HCT116 (cell line): ENCODE measurements around the gene SEC14L1. TPM values are rescaled to one million over a fixed set of nuclear protein-coding genes. Genes with fewer than 3 reads are reported as not detected.

Source experiments
- ATAC-seq: fragments of 200-7000 bp; cut with Tn5 transposase; 2 replicates; pipeline ENCODE4 v1.9.1; 2020; ENCODE audit warnings: mild to moderate bottlenecking, moderate library complexity
- BruUV-seq: library from RNA; stranded (reverse); fragments of 400-500 nt; replicated peaks from 2 replicates; lab custom pipeline; 2021; lab: Mats Ljungman, UMichigan
- CTCF ChIA-PET: fragments of 300-600 bp; sonication (Branson Sonifier 250); formaldehyde crosslinking; loops from one replicate; lab custom pipeline; 2021; ENCODE audit warnings: antibody characterized with exemption; lab: Charles Lee
- POLR2A ChIA-PET: fragments of 300-600, 350-600 bp; sonication (Branson Sonifier 250); formaldehyde crosslinking; loops from one replicate; lab custom pipeline; 2021; ENCODE audit warnings: antibody characterized with exemption; lab: Charles Lee
- RAD21 ChIA-PET, 2 experiments: fragments of 300-600 bp; sonication (Branson Sonifier 250); formaldehyde crosslinking; loops; one replicate each; lab custom pipeline; 2023; ENCODE audit warnings: low total read pairs in 2 of 2; ENCODE audit not compliant: uncharacterized antibody in 2 of 2, unreplicated experiment in 2 of 2, low non-redundant PET in 1 of 2; lab: Charles Lee
- DNase-seq: peaks from one replicate; pipeline ENCODE4 v3.0.0-alpha.2; 2010; ENCODE audit warnings: low read depth, low spot score
- H2AFZ ChIP-seq: fragments of 200-600 bp; shearing (Covaris generic), sonication (generic); 2 replicates; pipeline ENCODE4 v1.6.1; 2017; ENCODE audit warnings: low read depth, mixed run types, mixed read lengths, antibody characterized with exemption, low read length; ENCODE audit not compliant: poor library complexity, severe bottlenecking
- H3K27ac ChIP-seq: 2 replicates; pipeline ENCODE4 v1.5.1; 2012; ENCODE audit warnings: low read depth, low read length
- H3K27me3 ChIP-seq: fragments of 200-600 bp; sonication (generic); 2 replicates; pipeline ENCODE4 v1.6.1; 2016; ENCODE audit warnings: mixed run types, low read length, mixed read lengths; ENCODE audit not compliant: insufficient read depth
- H3K36me3 ChIP-seq, 2 experiments: fragments of 200-500 bp in 1 of 2; fragments of 200-600 bp in 1 of 2; sonication (Bioruptor generic) in 1 of 2; sonication (generic) in 1 of 2; 2 replicates each; pipeline versions ENCODE4 v1.5.1 to v1.6.1; 2014 to 2016; ENCODE audit warnings: low read length in 2 of 2, inconsistent platforms in 1 of 2, mixed read lengths in 1 of 2, mixed run types in 1 of 2; ENCODE audit not compliant: insufficient read depth in 2 of 2, control insufficient read depth in 1 of 2
- H3K4me1 ChIP-seq, 2 experiments: fragments of 200-600 bp in 1 of 2; sonication (generic) in 1 of 2; 2 replicates each; pipeline versions ENCODE4 v1.5.1 to v1.6.1; 2012 to 2017; ENCODE audit warnings: low read length in 2 of 2, inconsistent platforms in 1 of 2, mild to moderate bottlenecking in 1 of 2, mixed read lengths in 1 of 2, mixed run types in 1 of 2, moderate library complexity in 1 of 2; ENCODE audit not compliant: insufficient read depth in 2 of 2, control insufficient read depth in 1 of 2
- H3K4me2 ChIP-seq: fragments of 200-600 bp; sonication (generic); 2 replicates; pipeline ENCODE4 v1.6.1; 2017; ENCODE audit warnings: mixed run types, low read length, mixed read lengths
- H3K4me3 ChIP-seq, 2 experiments: fragments of 200-600 bp in 1 of 2; sonication (generic) in 1 of 2; replicated peaks in 1 of 2; 2 replicates each; pipeline ENCODE4 v1.5.1; 2011 to 2016; ENCODE audit warnings: low read length in 2 of 2, control low read depth in 1 of 2, low read depth in 1 of 2, mild to moderate bottlenecking in 1 of 2, mixed read lengths in 1 of 2, mixed run types in 1 of 2
- H3K79me2 ChIP-seq: fragments of 200-600 bp; sonication (generic); 2 replicates; pipeline ENCODE4 v1.6.1; 2017; ENCODE audit warnings: mild to moderate bottlenecking, mixed run types, low read length, moderate library complexity, mixed read lengths; ENCODE audit not compliant: insufficient read depth
- H3K9ac ChIP-seq: fragments of 200-600 bp; sonication (generic); 2 replicates; pipeline ENCODE4 v1.6.1; 2016; ENCODE audit warnings: low read length, mixed read lengths
- H3K9me2 ChIP-seq: fragments of 200-600 bp; sonication (generic), shearing (Covaris generic); 2 replicates; pipeline ENCODE4 v1.6.1; 2017; ENCODE audit warnings: mixed run types, mild to moderate bottlenecking, moderate library complexity; ENCODE audit not compliant: insufficient read depth
- H3K9me3 ChIP-seq, 2 experiments: fragments of 200-500 bp in 1 of 2; fragments of 200-600 bp in 1 of 2; sonication (Bioruptor generic) in 1 of 2; sonication (generic) in 1 of 2; 2 replicates each; pipeline ENCODE4 v1.6.1; 2014 to 2017; ENCODE audit warnings: low read length in 2 of 2, mixed read lengths in 2 of 2, inconsistent platforms in 1 of 2, low read depth in 1 of 2, mild to moderate bottlenecking in 1 of 2, mixed run types in 1 of 2, moderate library complexity in 1 of 2; ENCODE audit not compliant: control insufficient read depth in 1 of 2, insufficient read depth in 1 of 2
- H4K20me1 ChIP-seq: fragments of 200-600 bp; sonication (generic), shearing (Covaris generic); 2 replicates; pipeline ENCODE4 v1.6.1; 2017; ENCODE audit warnings: mixed run types, mild to moderate bottlenecking, moderate library complexity; ENCODE audit not compliant: insufficient read depth
- CBX3 ChIP-seq: IDR thresholded peaks from 2 replicates; pipeline ENCODE4 v1.6.1; 2012; ENCODE audit warnings: low read depth
- CEBPB ChIP-seq: IDR thresholded peaks from 2 replicates; pipeline ENCODE4 v1.6.1; 2012; ENCODE audit warnings: low read depth
- ELF1 ChIP-seq: IDR thresholded peaks from 2 replicates; pipeline ENCODE4 v1.6.1; 2012; ENCODE audit warnings: low read depth, borderline replicate concordance
- EZH2phosphoT487 ChIP-seq: fragments of 200-600 bp; IDR thresholded peaks from 2 replicates; pipeline ENCODE4 v1.6.1; 2018; ENCODE audit warnings: antibody characterized with exemption, borderline replicate concordance
- FOSL1 ChIP-seq: IDR thresholded peaks from 2 replicates; pipeline ENCODE4 v1.6.1; 2012; ENCODE audit warnings: low read depth
- MAX ChIP-seq: IDR thresholded peaks from 2 replicates; pipeline ENCODE4 v1.6.1; 2012
- POLR2A ChIP-seq: IDR thresholded peaks from 2 replicates; pipeline ENCODE4 v1.7.0; 2011; ENCODE audit warnings: borderline replicate concordance; ENCODE audit not compliant: insufficient read depth, insufficient read length; ENCODE audit errors: extremely low read depth
- RAD21 ChIP-seq: IDR thresholded peaks from 2 replicates; pipeline ENCODE4 v1.6.1; 2012; ENCODE audit warnings: low read depth, mild to moderate bottlenecking
- REST ChIP-seq: IDR thresholded peaks from 2 replicates; pipeline ENCODE4 v1.6.1; 2012; ENCODE audit warnings: low read depth
- SIN3A ChIP-seq: IDR thresholded peaks from 2 replicates; pipeline ENCODE4 v1.6.1; 2012; ENCODE audit warnings: low read depth
- SP1 ChIP-seq: IDR thresholded peaks from 2 replicates; pipeline ENCODE4 v1.6.1; 2012; ENCODE audit warnings: low read depth
- SRF ChIP-seq: IDR thresholded peaks from 2 replicates; pipeline ENCODE4 v1.6.1; 2012; ENCODE audit warnings: low read depth
- TCF7L2 ChIP-seq: IDR thresholded peaks from 2 replicates; pipeline ENCODE4 v1.7.0; 2011; ENCODE audit warnings: borderline replicate concordance, inconsistent platforms; ENCODE audit not compliant: insufficient read depth, insufficient read length; ENCODE audit errors: extremely low read depth
- YY1 ChIP-seq: IDR thresholded peaks from 2 replicates; pipeline ENCODE4 v1.6.1; 2011; ENCODE audit warnings: low read length, low read depth, moderate library complexity, mild to moderate bottlenecking; ENCODE audit not compliant: insufficient replicate concordance; ENCODE audit errors: extremely low read depth
- ZBTB33 ChIP-seq: IDR thresholded peaks from 2 replicates; pipeline ENCODE4 v1.6.1; 2011; ENCODE audit warnings: mild to moderate bottlenecking, low read length, moderate library complexity; ENCODE audit not compliant: insufficient replicate concordance; ENCODE audit errors: extremely low read depth
- ZFX ChIP-seq: fragments of 450-650 bp; IDR thresholded peaks from 2 replicates; pipeline ENCODE4 v1.6.1; 2017
- intact Hi-C: fragments of 100-400 bp; cut with micrococcal nuclease; formaldehyde crosslinking; loops from 2 replicates; pipeline ENCODE4 v1.10.0; 2022
- total RNA-seq: library from RNA; stranded (reverse); gene quantifications from one replicate; pipeline ENCODE4 v1.2.1, GENCODE V29; 2021; ENCODE audit not compliant: unreplicated experiment
- TF ChIP-seq, protein P1 (sequence below), 3 experiments: fragments of 200-600 bp in 1 of 3; sonication (generic) in 1 of 3; IDR thresholded peaks in 2 of 3; conservative IDR thresholded peaks in 1 of 3; 2 replicates each; pipeline ENCODE4 v1.5.1; 2012 to 2017; ENCODE audit warnings: low read depth in 2 of 3, low read length in 2 of 3, antibody characterized with exemption in 1 of 3, borderline replicate concordance in 1 of 3, control low read depth in 1 of 3, mild to moderate bottlenecking in 1 of 3, mixed read lengths in 1 of 3, mixed run types in 1 of 3, moderate library complexity in 1 of 3; ENCODE audit not compliant: insufficient read depth in 1 of 3
- TF ChIP-seq, protein P2 (sequence below): IDR thresholded peaks from 2 replicates; pipeline ENCODE4 v1.6.1; 2012

SEC14L1 gene
- total RNA-seq, 1 experiment from 2014 or later, result 59.7 TPM

DNA sequence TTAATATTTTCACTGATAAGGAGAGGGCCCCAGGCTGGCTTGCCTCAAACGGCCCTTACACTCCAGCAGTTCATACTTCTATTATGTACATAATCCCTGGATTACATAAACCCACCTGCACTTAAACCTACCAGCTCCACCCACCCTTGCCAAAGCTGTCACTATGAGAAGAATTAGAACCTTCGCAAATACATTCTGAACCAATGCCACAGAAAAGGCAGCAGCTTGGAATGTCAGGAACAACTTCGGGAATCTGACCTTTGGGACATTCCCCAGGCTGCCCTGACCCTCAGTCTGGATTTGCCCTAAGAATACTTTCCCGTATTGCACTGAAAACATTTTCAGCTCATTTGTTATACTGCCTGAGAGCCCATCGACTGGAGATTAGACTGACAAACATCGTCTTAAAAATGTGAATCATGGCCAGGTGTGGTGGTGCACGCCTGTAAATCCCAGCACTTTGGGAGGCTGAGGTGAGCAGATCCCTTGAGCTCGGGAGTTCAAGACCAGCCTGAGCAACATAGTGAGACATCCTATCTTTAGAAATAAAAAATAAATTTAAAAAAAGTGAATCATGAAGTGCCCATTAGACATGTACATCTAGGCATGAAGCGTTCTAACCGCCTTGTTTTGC, 21.0 kb upstream of the SEC14L1 start (continued):
- no peak for TF ChIP-seq RAD21

- Histone ChIP-seq H3K36me3 (no peaks in the 10 kb centered on the region), H3K9ac (no peak overlapping the region), H3K9me2 (no peaks in the 10 kb centered on the region), H3K4me3 (no peak overlapping the region), H3K27me3 (no peaks in the 10 kb centered on the region), H3K79me2 (no peaks in the 10 kb centered on the region), H2AFZ (no peak overlapping the region), H3K4me1 (peaks cover 42 to 56% of the 10 kb centered on the region in 2 experiments), H3K9me3 (no peaks in the 10 kb centered on the region), H3K4me2 (no peak overlapping the region), H4K20me1 (no peaks in the 10 kb centered on the region), H3K27ac (no peak overlapping the region)
- BruUV-seq, result no TSS peak
- DNase-seq (no peak), ATAC-seq (no peak)
- CTCF ChIA-PET, result no interaction called here
- POLR2A ChIA-PET, result interaction anchor here (1.3 kb wide), 1 partner anchor 134 kb away, joined by 3 read pairs; no protein-coding TSS in a partner anchor
- RAD21 ChIA-PET, result no interaction called here
- intact Hi-C loops, result no loop called here
- TF ChIP-seq MAX, result no peak
- no peak for TF ChIP-seq CBX3
- no peak for TF ChIP-seq SRF
- TF ChIP-seq REST, result no peak
- no peak for TF ChIP-seq ZBTB33
- TF ChIP-seq CEBPB, result no peak
- TF ChIP-seq POLR2A, result no peak
- TF ChIP-seq EZH2phosphoT487, result no peak
- TF ChIP-seq YY1, result no peak
- no peak for TF ChIP-seq SP1
- no peak for TF ChIP-seq ZFX
- TF ChIP-seq, protein P1, sequence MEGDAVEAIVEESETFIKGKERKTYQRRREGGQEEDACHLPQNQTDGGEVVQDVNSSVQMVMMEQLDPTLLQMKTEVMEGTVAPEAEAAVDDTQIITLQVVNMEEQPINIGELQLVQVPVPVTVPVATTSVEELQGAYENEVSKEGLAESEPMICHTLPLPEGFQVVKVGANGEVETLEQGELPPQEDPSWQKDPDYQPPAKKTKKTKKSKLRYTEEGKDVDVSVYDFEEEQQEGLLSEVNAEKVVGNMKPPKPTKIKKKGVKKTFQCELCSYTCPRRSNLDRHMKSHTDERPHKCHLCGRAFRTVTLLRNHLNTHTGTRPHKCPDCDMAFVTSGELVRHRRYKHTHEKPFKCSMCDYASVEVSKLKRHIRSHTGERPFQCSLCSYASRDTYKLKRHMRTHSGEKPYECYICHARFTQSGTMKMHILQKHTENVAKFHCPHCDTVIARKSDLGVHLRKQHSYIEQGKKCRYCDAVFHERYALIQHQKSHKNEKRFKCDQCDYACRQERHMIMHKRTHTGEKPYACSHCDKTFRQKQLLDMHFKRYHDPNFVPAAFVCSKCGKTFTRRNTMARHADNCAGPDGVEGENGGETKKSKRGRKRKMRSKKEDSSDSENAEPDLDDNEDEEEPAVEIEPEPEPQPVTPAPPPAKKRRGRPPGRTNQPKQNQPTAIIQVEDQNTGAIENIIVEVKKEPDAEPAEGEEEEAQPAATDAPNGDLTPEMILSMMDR (IDR thresholded peaks at IDR 0.05 in 2 of 3, conservative IDR thresholded peaks at IDR 0.05 in 1 of 3; ENCODE audit: borderline replicate concordance in 1 of 3, insufficient read depth in 1 of 3, low read depth in 2 of 3, low read length in 2 of 3), result no peak
- no peak for TF ChIP-seq FOSL1
- TF ChIP-seq, protein P2, sequence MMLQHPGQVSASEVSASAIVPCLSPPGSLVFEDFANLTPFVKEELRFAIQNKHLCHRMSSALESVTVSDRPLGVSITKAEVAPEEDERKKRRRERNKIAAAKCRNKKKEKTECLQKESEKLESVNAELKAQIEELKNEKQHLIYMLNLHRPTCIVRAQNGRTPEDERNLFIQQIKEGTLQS, result no peak
- no peak for TF ChIP-seq TCF7L2
- no peak for TF ChIP-seq ELF1
- TF ChIP-seq SIN3A, result no peak
Measured at GRCh38 chr17:77120868-77121267, 19.9 kb upstream of the SEC14L1 start.
